ENCODE results near the gene OR2D2.
"Not testable (repeated sequence)": the region's sequence is repeated elsewhere in the genome, so short reads cannot be mapped to it uniquely, and the experiment has no call there.

The OR2D2 gene

GRCh38 chr11:6876914-6877313 is 15.4 kb downstream of the OR2D2 start:
- DNase-seq (ENCODE audit: low spot score): no peak

GRCh38 chr11:6876325-6876724 is 16.0 kb downstream of the OR2D2 start, which contains the start of gene OR10A4:
Gene OR10A4 (plus strand): TSS chr11:6876625. CDS start chr11:6876648, 23 bp downstream.
- DNase-seq (ENCODE audit: low spot score): no peak

- DNase-seq (ENCODE audit: low spot score): no peak
Measured at GRCh38 chr11:6875761-6876160, 16.5 kb downstream of the OR2D2 start.

- no peak for DNase-seq (ENCODE audit: low spot score)
Measured at GRCh38 chr11:6871278-6871677, 21.0 kb downstream of the OR2D2 start.

GRCh38 chr11:6864438-6864837 is 27.9 kb downstream of the OR2D2 start:
- peak; percentile 12 for DNase-seq (ENCODE audit: low spot score)

GRCh38 chr11:6862961-6863360 is 29.3 kb downstream of the OR2D2 start, which contains the start of gene OR10A2:
Gene OR10A2 (plus strand): TSS chr11:6863057. CDS start chr11:6869755, 6,698 bp downstream.
- no peak for DNase-seq (ENCODE audit: low spot score)

GRCh38 chr11:6856871-6857270 is 35.4 kb downstream of the OR2D2 start:
- DNase-seq (ENCODE audit: low spot score): no peak

- DNase-seq (ENCODE audit: low spot score): no peak
Measured at GRCh38 chr11:6855971-6856541, 36.2 kb downstream of the OR2D2 start.

GRCh38 chr11:6854801-6855200 is 37.5 kb downstream of the OR2D2 start:
- DNase-seq (ENCODE audit: low spot score): not testable (repeated sequence)

GRCh38 chr11:6850526-6850925 is 41.8 kb downstream of the OR2D2 start:
- no peak for DNase-seq (ENCODE audit: low spot score)

- DNase-seq (ENCODE audit: low spot score): no peak
Measured at GRCh38 chr11:6845383-6845782, 46.9 kb downstream of the OR2D2 start, which contains the start of gene OR10A5. Gene OR10A5 (plus strand): TSS chr11:6845683. CDS start chr11:6845683, 0 bp downstream.

GRCh38 chr11:6844356-6844755 is 47.9 kb downstream of the OR2D2 start:
- no peak for DNase-seq (ENCODE audit: low spot score)

- no peak for DNase-seq (ENCODE audit: low spot score)
Measured at GRCh38 chr11:6843670-6844069, 48.6 kb downstream of the OR2D2 start.

GRCh38 chr11:6841694-6842093 is 50.6 kb downstream of the OR2D2 start:
- DNase-seq (ENCODE audit: low spot score): no peak

Measured in hepatic stellate cell (primary cell).